Measurements from ENCODE around the gene SMIM5.

SMIM5 gene

GRCh38 chr17:75617218-75617617 lies 16.0 kb upstream of the SMIM5 start:
- no peak overlapping the region for H2BK120ac ChIP-seq (ENCODE audit: low read depth, low read length)
- H2BK5ac ChIP-seq (ENCODE audit: low read depth, low read length, poor library complexity, severe bottlenecking), result no peak overlapping the region
- H3K36me3 ChIP-seq (ENCODE audit: control insufficient read depth in 1 of 2, insufficient read depth in 2 of 2, low read depth in 1 of 2, low read length in 2 of 2), result peaks cover 0 to 6% of the 10 kb centered on the region in 2 experiments
- H2BK12ac ChIP-seq (ENCODE audit: low read length in 2 of 2), result no peak overlapping the region
- H3K14ac ChIP-seq (ENCODE audit: low read length in 2 of 2), result no peak overlapping the region
- H3K4me1 ChIP-seq (ENCODE audit: control insufficient read depth, insufficient read depth, low read depth, low read length), result peaks cover 3% of the 10 kb centered on the region
- no peak overlapping the region for H3K18ac ChIP-seq (ENCODE audit: low read depth in 1 of 2, low read length in 2 of 2)
- no peak overlapping the region for H3K4ac ChIP-seq (ENCODE audit: low read depth in 1 of 2, low read length in 2 of 2)
- H3K4me2 ChIP-seq (ENCODE audit: low read length, poor library complexity, severe bottlenecking), result no peak overlapping the region
- WGBS, result 91% methylated on average over 16 of the region's 16 CpGs
- no peak overlapping the region for H4K91ac ChIP-seq (ENCODE audit: low read length)
- DNase-seq, result no peak
- no peak overlapping the region for H2AFZ ChIP-seq (ENCODE audit: low read depth, low read length)
- no peak overlapping the region for H3K4me3 ChIP-seq (ENCODE audit: insufficient read depth in 1 of 2, low read depth in 1 of 2, low read length in 2 of 2)
- H4K8ac ChIP-seq (ENCODE audit: low read length), result no peak overlapping the region
- no peak overlapping the region for H2AK5ac ChIP-seq (ENCODE audit: low read length, severe bottlenecking)
- no peak overlapping the region for H2BK15ac ChIP-seq (ENCODE audit: low read depth, poor library complexity, severe bottlenecking)
- no peak overlapping the region for H3K9ac ChIP-seq (ENCODE audit: low read length)
- peaks cover 25 to 45% of the 10 kb centered on the region in 2 experiments for H3K27me3 ChIP-seq (ENCODE audit: control insufficient read depth in 1 of 2, insufficient read depth in 1 of 2, low read length in 2 of 2)
- H3K27ac ChIP-seq (ENCODE audit: low read length, poor library complexity, severe bottlenecking), result no peak overlapping the region
- H3K23ac ChIP-seq (ENCODE audit: low read length in 2 of 2), result no peak overlapping the region
- no peaks in the 10 kb centered on the region for H3K9me3 ChIP-seq (ENCODE audit: control insufficient read depth, low read length)
- H3K79me1 ChIP-seq (replicated peaks; ENCODE audit: low read length, poor library complexity, severe bottlenecking), result no peaks in the 10 kb centered on the region

DNA sequence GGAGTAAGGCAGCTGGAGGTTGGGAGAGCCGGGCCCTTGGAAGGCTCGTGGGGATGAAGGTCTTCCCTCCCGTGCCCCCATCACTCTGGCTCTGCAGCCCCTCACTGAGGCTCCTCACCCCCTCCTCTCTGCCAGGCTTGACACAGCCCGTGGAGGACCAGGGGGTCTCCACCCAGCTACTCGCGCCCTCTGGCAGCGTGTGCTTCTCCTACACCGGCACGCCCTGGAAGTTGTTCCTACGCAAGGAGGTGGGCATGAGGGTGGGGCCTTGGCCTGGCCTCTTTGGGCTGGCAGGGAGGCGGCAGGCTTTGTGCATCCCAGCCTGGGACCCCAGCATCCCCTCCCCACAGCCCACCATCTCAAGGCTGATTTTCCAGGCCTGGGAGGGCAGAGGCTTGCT lies 15.6 kb upstream of the SMIM5 start:
- H3K36me3 ChIP-seq (ENCODE audit: control insufficient read depth in 1 of 2, insufficient read depth in 2 of 2, low read depth in 1 of 2, low read length in 2 of 2), result peaks cover 0 to 6% of the 10 kb centered on the region in 2 experiments
- peak overlapping the region; percentile 3 for H4K91ac ChIP-seq (ENCODE audit: low read length)
- no peak overlapping the region for H3K4ac ChIP-seq (ENCODE audit: low read depth in 1 of 2, low read length in 2 of 2)
- H4K8ac ChIP-seq (ENCODE audit: low read length), result no peak overlapping the region
- no peak overlapping the region for H2BK120ac ChIP-seq (ENCODE audit: low read depth, low read length)
- H2BK12ac ChIP-seq (ENCODE audit: low read length in 2 of 2), result no peak overlapping the region
- H3K18ac ChIP-seq (ENCODE audit: low read depth in 1 of 2, low read length in 2 of 2), result no peak overlapping the region
- no peak overlapping the region for H2BK15ac ChIP-seq (ENCODE audit: low read depth, poor library complexity, severe bottlenecking)
- H3K79me1 ChIP-seq (replicated peaks; ENCODE audit: low read length, poor library complexity, severe bottlenecking), result no peaks in the 10 kb centered on the region
- peaks cover 26 to 50% of the 10 kb centered on the region in 2 experiments for H3K27me3 ChIP-seq (ENCODE audit: control insufficient read depth in 1 of 2, insufficient read depth in 1 of 2, low read length in 2 of 2)
- H3K9ac ChIP-seq (ENCODE audit: low read length), result no peak overlapping the region
- no peak overlapping the region for H2BK5ac ChIP-seq (ENCODE audit: low read depth, low read length, poor library complexity, severe bottlenecking)
- no peak overlapping the region for H3K4me3 ChIP-seq (ENCODE audit: insufficient read depth in 1 of 2, low read depth in 1 of 2, low read length in 2 of 2)
- H3K4me1 ChIP-seq (ENCODE audit: control insufficient read depth, insufficient read depth, low read depth, low read length), result peaks cover 3% of the 10 kb centered on the region
- no peak overlapping the region for H2AK5ac ChIP-seq (ENCODE audit: low read length, severe bottlenecking)
- DNase-seq, result no peak
- no peak overlapping the region for H3K4me2 ChIP-seq (ENCODE audit: low read length, poor library complexity, severe bottlenecking)
- no peak overlapping the region for H3K27ac ChIP-seq (ENCODE audit: low read length, poor library complexity, severe bottlenecking)
- H3K14ac ChIP-seq (ENCODE audit: low read length in 2 of 2), result no peak overlapping the region
- H2AFZ ChIP-seq (ENCODE audit: low read depth, low read length), result no peak overlapping the region
- 100% methylated on average over 5 of the region's 11 CpGs for WGBS
- H3K23ac ChIP-seq (ENCODE audit: low read length in 2 of 2), result no peak overlapping the region
- H3K9me3 ChIP-seq (ENCODE audit: control insufficient read depth, low read length), result no peaks in the 10 kb centered on the region

DNA sequence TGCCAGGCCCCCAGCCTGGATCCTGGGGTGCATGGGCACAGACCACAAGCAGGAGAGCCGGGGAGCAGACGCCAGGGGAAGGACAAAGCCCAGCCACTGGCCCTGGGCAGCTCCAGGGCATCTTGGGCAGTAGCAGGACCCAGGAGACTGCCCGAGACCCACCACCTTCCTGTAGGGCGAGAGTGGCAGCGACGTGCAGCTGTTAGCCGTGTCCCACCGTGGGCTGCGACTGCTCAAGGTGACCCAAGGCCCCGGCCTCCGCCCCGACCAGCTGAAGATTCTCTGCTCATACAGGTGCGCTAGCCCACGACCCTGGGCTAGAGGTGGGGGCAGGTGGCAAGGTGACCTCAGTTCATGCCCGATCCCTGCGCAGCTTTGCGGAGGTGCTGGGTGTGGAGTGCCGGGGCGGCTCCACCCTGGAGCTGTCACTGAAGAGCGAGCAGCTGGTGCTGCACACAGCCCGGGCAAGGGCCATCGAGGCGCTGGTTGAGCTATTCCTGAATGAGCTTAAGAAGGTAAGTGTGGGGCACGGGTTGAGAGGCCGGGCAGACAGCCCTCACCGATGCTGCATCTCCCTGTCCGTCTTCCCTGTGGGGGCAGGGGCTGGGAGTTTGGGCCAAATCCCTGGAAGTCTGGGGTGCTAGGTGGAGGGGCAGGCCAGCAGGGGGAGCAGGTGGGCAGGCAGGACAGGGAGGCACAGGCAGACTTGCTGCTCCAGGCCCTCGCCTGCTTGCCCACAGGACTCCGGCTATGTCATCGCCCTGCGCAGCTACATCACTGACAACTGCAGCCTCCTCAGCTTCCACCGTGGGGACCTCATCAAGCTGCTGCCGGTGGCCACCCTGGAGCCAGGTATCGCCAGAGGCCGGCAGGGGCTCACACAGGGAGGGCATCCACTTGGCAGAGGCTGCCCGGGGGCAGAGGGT lies 13.5 kb upstream of the SMIM5 start:
- WGBS, result 85% methylated on average over 35 of the region's 36 CpGs
- no peak overlapping the region for H2BK5ac ChIP-seq (ENCODE audit: low read depth, low read length, poor library complexity, severe bottlenecking)

DNA sequence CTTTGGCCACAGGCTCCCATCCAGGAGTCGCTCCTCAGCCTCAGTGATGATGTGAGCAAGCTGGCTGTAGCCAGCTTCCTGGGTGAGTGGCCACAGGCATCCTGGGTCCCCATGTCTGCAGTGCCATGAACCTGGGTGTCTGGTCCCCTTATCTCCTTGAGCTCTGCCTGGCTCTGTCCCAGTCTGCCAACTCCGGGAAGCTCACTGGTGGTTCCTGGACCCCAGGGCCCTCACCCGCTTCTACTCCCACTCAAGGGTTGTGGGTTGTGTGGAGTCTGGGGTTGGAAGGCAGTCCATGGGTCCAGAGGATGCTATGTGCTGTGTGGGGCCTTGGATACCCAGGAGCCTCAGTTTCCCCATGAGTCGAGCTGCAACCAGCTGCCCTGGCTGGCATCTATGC lies 11.7 kb upstream of the SMIM5 start:
- H3K23ac ChIP-seq (ENCODE audit: low read length in 2 of 2), result no peak overlapping the region

More for the DNA sequence above, 13.5 kb upstream of the SMIM5 start:
- Histone ChIP-seq H3K4me1 (ENCODE audit: control insufficient read depth, insufficient read depth, low read depth, low read length) (peaks cover 12% of the 10 kb centered on the region), H3K14ac (ENCODE audit: low read length in 2 of 2) (no peak overlapping the region), H3K18ac (ENCODE audit: low read depth in 1 of 2, low read length in 2 of 2) (no peak overlapping the region), H2BK12ac (ENCODE audit: low read length in 2 of 2) (no peak overlapping the region), H4K8ac (ENCODE audit: low read length) (no peak overlapping the region), H2BK15ac (ENCODE audit: low read depth, poor library complexity, severe bottlenecking) (no peak overlapping the region), H3K4me3 (ENCODE audit: insufficient read depth in 1 of 2, low read depth in 1 of 2, low read length in 2 of 2) (no peak overlapping the region), H3K27ac (ENCODE audit: low read length, poor library complexity, severe bottlenecking) (no peak overlapping the region), H3K36me3 (ENCODE audit: control insufficient read depth in 1 of 2, insufficient read depth in 2 of 2, low read depth in 1 of 2, low read length in 2 of 2) (peaks cover 0 to 1% of the 10 kb centered on the region in 2 experiments), H3K27me3 (ENCODE audit: control insufficient read depth in 1 of 2, insufficient read depth in 1 of 2, low read length in 2 of 2) (peaks cover 26 to 50% of the 10 kb centered on the region in 2 experiments), H3K23ac (ENCODE audit: low read length in 2 of 2) (no peak overlapping the region), H3K4me2 (ENCODE audit: low read length, poor library complexity, severe bottlenecking) (no peak overlapping the region), H2AK5ac (ENCODE audit: low read length, severe bottlenecking) (no peak overlapping the region), H2BK120ac (ENCODE audit: low read depth, low read length) (no peak overlapping the region), H3K9ac (ENCODE audit: low read length) (no peak overlapping the region), H4K91ac (ENCODE audit: low read length) (no peak overlapping the region), H3K9me3 (ENCODE audit: control insufficient read depth, low read length) (no peaks in the 10 kb centered on the region), H3K79me1 (replicated peaks; ENCODE audit: low read length, poor library complexity, severe bottlenecking) (no peaks in the 10 kb centered on the region), H3K4ac (ENCODE audit: low read depth in 1 of 2, low read length in 2 of 2) (no peak overlapping the region), H2AFZ (ENCODE audit: low read depth, low read length) (no peak overlapping the region)
- DNase-seq, result peak; percentile 42

More for the DNA sequence above, 11.7 kb upstream of the SMIM5 start:
- Histone ChIP-seq H3K79me1 (replicated peaks; ENCODE audit: low read length, poor library complexity, severe bottlenecking) (no peaks in the 10 kb centered on the region), H3K4me1 (ENCODE audit: control insufficient read depth, insufficient read depth, low read depth, low read length) (peaks cover 17% of the 10 kb centered on the region), H3K9ac (ENCODE audit: low read length) (no peak overlapping the region), H4K8ac (ENCODE audit: low read length) (no peak overlapping the region), H2AFZ (ENCODE audit: low read depth, low read length) (no peak overlapping the region), H3K36me3 (ENCODE audit: control insufficient read depth in 1 of 2, insufficient read depth in 2 of 2, low read depth in 1 of 2, low read length in 2 of 2) (peaks cover 0 to 6% of the 10 kb centered on the region in 2 experiments), H2BK5ac (ENCODE audit: low read depth, low read length, poor library complexity, severe bottlenecking) (no peak overlapping the region), H3K4ac (ENCODE audit: low read depth in 1 of 2, low read length in 2 of 2) (no peak overlapping the region), H3K27me3 (ENCODE audit: control insufficient read depth in 1 of 2, insufficient read depth in 1 of 2, low read length in 2 of 2) (peaks cover 26 to 50% of the 10 kb centered on the region in 2 experiments), H3K4me3 (ENCODE audit: insufficient read depth in 1 of 2, low read depth in 1 of 2, low read length in 2 of 2) (no peak overlapping the region), H4K91ac (ENCODE audit: low read length) (peak overlapping the region; percentile 22), H2BK15ac (ENCODE audit: low read depth, poor library complexity, severe bottlenecking) (no peak overlapping the region), H3K9me3 (ENCODE audit: control insufficient read depth, low read length) (no peaks in the 10 kb centered on the region), H2AK5ac (ENCODE audit: low read length, severe bottlenecking) (no peak overlapping the region), H3K27ac (ENCODE audit: low read length, poor library complexity, severe bottlenecking) (no peak overlapping the region), H2BK12ac (ENCODE audit: low read length in 2 of 2) (no peak overlapping the region), H3K18ac (ENCODE audit: low read depth in 1 of 2, low read length in 2 of 2) (no peak overlapping the region), H3K14ac (ENCODE audit: low read length in 2 of 2) (no peak overlapping the region), H3K4me2 (ENCODE audit: low read length, poor library complexity, severe bottlenecking) (no peak overlapping the region), H2BK120ac (ENCODE audit: low read depth, low read length) (no peak overlapping the region)
- WGBS, result 98% methylated on average over 4 of the region's 4 CpGs
- DNase-seq, result no peak
